Measurements from ENCODE around the gene TMEM200C.
A peak's percentile ranks its signal among the peaks of the same experiment; 100 is the strongest.
"Not testable (repeated sequence)": the region's sequence is repeated elsewhere in the genome, so short reads cannot be mapped to it uniquely, and the experiment has no call there.

The TMEM200C gene

GRCh38 chr18:5891184-5891853 lies 4.0 kb downstream of the TMEM200C start:
- DNase-seq = no peak

DNA sequence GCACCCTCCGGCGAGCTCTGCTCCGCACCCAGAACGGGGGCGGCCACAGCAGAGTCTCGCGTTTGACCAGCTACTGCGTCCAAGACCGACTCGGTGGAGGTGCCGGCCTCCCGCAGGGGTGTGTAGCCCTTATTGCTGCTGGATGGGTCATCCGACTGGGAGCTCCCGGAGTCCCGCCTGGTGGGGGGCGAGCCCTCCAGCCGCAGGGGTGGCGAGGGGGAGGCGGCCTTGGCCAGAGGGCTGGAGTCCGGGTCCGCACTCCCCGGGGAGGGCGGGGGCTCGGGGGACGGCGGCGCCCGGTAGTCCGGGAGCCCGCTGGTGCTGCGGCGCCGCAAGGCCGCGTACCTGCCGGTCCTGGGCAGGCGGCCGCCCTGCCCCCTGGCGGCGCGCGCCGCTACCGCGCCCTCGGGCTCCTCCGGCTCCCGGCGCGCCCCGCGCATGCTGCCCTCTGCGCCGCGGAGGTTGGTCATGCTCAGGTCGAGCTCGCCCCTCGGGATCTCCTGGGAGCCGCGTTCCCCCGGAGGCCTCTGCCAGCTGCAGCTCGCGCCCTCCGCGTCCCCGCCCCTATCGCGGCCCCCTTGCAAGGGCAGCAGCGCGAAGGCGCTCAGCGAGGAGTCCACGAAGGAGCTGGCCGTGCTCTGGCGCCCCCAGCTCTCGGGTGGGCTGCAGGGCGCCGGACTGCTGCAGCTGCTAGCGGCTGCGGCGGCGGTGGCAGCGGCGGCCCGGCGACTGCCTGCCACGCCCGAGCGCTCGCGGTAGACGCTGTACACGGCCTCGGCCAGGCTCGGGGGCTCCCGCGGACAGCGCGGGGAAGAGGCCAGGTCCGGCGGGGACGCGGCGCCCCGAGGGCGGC lies 4.8 kb downstream of the TMEM200C start:
- peak; percentile 38 for DNase-seq

- DNase-seq = no peak
Measured at GRCh38 chr18:5885361-5885760, 10.0 kb downstream of the TMEM200C start.

DNA sequence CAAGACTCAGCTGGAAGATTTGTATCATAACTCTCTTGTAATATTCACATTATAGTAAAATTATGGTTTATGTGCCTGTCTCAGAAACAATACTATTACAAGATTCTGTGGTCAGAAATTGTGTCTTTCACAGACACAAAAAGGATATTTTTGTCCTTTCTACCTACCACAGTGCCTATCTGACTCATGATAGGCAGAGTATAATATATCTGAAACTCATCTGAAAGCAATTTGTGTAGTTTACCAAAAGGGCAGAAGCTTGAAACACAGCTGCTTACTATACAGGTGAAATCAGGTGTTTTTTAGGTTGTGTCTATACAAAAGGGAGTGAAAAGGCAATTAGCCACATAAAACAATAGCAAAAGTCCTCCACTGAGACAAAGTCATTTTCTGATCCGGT lies 10.9 kb downstream of the TMEM200C start:
- DNase-seq = no peak

GRCh38 chr18:5879479-5879882 lies 15.8 kb downstream of the TMEM200C start:
- peak; percentile 20 for DNase-seq

DNA sequence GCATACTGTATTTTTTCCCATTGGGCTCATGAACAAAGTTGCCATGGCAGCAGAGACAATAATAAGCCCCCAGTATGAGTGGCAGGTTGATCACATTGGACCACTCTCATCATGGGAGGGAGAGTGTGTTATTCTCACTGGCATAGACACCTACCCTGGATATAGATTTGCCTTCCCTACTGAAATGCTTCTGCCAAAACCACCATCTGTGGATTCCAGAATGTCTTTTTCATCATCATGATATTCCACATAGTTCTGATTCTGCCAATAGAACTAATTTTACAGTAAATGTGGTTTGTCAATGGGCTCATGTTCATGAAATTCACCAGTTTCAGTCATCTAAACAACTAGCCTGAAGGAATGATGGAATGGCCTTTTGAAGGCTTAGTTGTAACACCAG lies 18.4 kb downstream of the TMEM200C start:
- DNase-seq = no peak

DNA sequence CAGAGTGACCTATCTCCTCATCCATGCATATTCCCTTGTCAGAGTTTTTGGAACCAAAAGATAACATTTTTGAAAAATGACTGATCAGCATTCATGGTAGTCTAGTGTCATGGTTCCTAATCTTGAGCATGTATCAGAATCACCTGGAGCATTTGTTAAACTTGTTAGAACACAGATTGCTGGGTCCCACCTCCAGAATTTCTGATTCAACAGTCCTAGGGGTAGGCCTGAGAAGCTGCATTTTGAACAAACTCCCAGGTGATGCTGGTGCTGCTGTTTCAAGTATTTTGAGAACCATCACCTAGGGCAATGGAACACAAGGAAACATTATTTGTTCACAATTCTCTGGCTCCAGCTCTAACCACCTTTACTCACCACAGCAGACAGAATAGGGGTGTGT lies 21.0 kb downstream of the TMEM200C start:
- no peak for DNase-seq

- DNase-seq = no peak
Measured at GRCh38 chr18:5872886-5873285, 22.4 kb downstream of the TMEM200C start.

DNA sequence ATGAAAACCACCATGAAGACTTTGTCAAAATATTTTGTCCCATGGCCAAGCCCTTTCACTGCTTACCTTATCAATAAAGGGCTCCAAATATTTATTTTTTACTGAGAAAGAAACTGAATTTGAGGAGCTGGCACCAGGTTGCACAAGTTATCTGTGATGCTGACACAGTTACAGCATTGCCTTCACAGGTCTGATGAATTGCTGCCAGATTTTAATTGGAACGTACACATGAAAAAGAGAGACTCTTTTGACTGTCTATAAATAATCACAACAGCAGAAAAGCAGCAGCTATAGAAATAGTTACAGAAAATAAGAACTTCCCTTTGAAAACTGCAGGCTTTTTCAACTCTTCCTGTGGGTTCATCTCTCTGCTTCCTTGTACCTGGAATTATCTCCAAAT lies 23.9 kb downstream of the TMEM200C start:
- no peak for DNase-seq

- DNase-seq = peak; percentile 45
Measured at GRCh38 chr18:5868218-5868854, 27.0 kb downstream of the TMEM200C start.

DNA sequence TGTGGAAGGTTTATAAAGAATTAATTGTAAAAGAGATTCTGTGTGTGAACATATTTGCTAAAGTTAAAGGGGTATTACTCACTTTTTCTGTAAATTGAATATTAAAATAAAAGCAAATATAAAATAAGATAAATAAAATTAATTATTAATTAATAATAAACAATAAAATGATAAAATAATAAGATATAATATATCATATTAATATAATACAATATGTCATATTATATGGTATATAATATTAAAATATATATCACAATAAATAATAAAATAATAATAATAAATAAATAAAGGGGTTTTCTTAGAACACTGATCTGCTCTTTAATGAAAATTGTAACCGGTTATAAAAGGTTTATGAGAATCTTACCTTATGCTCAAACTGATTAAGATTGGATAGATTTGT lies 29.8 kb downstream of the TMEM200C start:
- no peak for DNase-seq

GRCh38 chr18:5862127-5862526 lies 33.2 kb downstream of the TMEM200C start:
- not testable (repeated sequence) for DNase-seq

DNA sequence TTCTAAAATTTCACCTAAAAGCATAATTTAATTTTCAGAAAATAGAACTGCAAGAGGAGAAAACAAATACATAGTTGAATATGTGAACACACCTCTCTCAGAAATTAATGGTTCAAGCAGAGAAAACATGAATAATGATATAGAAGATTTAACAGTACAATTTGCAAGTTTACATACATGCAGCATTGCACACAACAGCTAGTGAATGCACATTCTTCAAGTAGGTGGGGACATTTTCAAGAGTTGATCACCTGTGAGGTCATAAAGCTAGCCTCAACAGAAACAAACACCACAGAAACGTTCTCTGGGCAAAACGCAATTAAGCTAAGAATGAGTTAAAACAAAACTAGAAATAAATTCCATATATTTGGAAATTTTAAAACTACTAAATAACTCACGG lies 38.1 kb downstream of the TMEM200C start:
- no peak for DNase-seq

DNA sequence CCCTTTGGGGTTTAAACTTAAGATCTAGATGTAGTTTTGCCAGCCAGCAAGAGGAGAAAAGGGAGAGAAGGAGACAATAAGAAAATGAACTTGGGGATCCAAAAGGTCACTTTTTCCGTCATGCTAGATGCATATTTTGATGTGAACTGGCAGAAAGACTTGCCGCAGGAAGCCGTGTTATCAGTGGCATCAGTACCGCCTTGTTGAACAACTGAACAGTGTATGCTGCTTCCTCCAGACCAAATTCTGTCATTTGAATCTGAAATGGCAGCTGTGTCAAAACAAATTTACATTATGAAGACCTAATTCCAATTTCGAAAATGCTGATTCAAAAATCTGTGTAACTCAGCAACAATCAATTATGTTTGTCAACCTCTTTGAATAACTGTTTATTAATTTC lies 42.1 kb downstream of the TMEM200C start:
- DNase-seq = no peak

DNA sequence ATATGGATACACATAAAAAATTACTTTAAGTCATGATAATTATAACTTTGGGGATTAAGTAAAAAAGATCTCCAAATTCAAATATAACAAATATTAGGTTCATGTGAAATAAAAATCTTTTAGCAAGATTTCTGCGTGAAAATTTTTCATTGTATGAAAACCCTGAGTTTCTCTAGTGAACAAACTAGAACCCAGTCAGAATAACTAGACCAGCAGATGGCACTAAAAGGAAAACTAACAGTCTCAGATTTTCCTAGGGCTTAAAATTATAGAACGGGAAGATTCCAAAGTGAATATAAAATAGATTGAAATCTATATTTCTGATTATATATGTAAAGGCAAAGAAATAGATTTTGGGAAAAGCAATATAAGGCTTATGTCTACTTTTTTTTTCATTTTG lies 43.3 kb downstream of the TMEM200C start:
- peak; percentile 23 for DNase-seq

- DNase-seq = no peak
Measured at GRCh38 chr18:5842653-5843052, 52.7 kb downstream of the TMEM200C start.

- DNase-seq = no peak
Measured at GRCh38 chr18:5841518-5841917, 53.8 kb downstream of the TMEM200C start.

GRCh38 chr18:5840547-5840946 lies 54.8 kb downstream of the TMEM200C start:
- no peak for DNase-seq

DNA sequence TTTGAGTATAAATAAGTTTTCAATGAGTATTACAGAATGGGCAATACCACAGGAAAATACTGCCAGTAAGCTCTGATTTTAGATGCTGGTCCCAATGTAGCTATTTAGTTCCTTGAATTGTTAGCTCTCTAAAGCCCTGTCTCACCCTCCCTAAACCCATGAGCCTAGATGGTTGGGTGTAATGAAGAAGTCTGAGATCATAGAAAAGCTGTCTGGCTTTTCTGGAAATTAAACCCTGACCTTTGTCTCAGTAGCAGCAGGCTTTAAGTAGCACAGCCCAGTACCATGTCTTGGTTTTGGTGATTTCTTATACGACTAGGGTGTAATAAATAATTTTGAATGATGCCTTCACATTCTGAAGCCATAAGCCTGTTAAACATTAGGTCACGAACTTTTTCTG lies 55.3 kb downstream of the TMEM200C start:
- no peak for DNase-seq

- no peak for DNase-seq
Measured at GRCh38 chr18:5839102-5839501, 56.2 kb downstream of the TMEM200C start.
